ENCODE results near the gene GBE1. TPM values are rescaled to one million over a fixed set of nuclear protein-coding genes. Genes with fewer than 3 reads are reported as not detected.

GBE1 gene
- total and polyA plus RNA-seq, 10 of the 15 experiments (the other 5 are each of a cell fraction or from before 2014, with no cell fraction given): 21.4 to 62.2 (median 41.5) TPM

DNA sequence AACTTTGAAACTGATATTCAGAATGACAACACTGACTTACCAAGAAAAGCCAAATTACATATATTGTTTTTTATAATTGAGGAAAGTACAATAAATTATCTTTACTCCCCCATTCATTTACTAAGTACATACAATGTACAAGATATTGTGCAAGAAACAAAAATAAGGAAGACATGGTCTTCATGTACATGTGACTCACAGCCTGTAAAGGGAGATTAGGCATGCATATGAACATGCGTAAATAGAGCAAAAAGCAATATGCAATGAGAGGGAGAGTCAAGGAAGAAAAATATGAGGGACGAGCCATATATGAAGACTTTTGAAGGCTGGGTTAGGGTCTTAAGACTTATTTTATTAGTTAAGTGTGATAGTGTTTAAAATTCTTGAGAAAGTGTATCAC lies 258.4 kb downstream of the GBE1 start:
- Histone ChIP-seq H3K27me3 (replicated peaks in 1 of 2; ENCODE audit: control insufficient read depth in 2 of 2, insufficient read depth in 2 of 2, low read length in 1 of 2) (no peaks in the 10 kb centered on the region), H3K4me3 (no peak overlapping the region), H3K27ac (ENCODE audit: control insufficient read depth, insufficient read depth) (no peak overlapping the region), H3K9me3 (replicated peaks; ENCODE audit: control insufficient read depth, insufficient read depth, low read length) (no peaks in the 10 kb centered on the region), H3K79me2 (ENCODE audit: control insufficient read depth, insufficient read depth, low read length) (no peaks in the 10 kb centered on the region), H4K20me1 (ENCODE audit: control insufficient read depth, insufficient read depth) (no peaks in the 10 kb centered on the region), H2AFZ (ENCODE audit: control insufficient read depth, low read depth, low read length) (no peak overlapping the region), H3K9ac (ENCODE audit: control insufficient read depth, insufficient read depth, low read length) (no peak overlapping the region), H3K4me2 (ENCODE audit: control insufficient read depth, insufficient read depth) (no peak overlapping the region), H3K4me1 (ENCODE audit: control insufficient read depth, insufficient read depth, low read length) (no peaks in the 10 kb centered on the region), H3K36me3 (ENCODE audit: control insufficient read depth in 2 of 2, insufficient read depth in 2 of 2, low read length in 1 of 2) (no peaks in the 10 kb centered on the region)
- in situ Hi-C loops (cut with MboI): no loop called here
- ChIA-PET RAD21 (ENCODE audit: unreplicated experiment) (no interaction called here), SMC1A (ENCODE audit: uncharacterized antibody, unreplicated experiment) (no interaction called here), POLR2A (no interaction called here), CTCF (interaction anchor here (1.9 to 4.3 kb wide), 2 partner anchors 10 to 13 kb away, joined by 8 to 25 read pairs; no protein-coding TSS in a partner anchor)
- FAIRE-seq (no peak), DNase-seq (ENCODE audit: low read depth, low spot score) (no peak), ATAC-seq (no peak)
- intact Hi-C loops (cut with micrococcal nuclease; ENCODE audit: unreplicated experiment): no loop called here
- TF ChIP-seq RAD21 (IDR thresholded peaks at IDR 0.05; ENCODE audit: insufficient read depth, low read depth, low read length) (no peak), SMARCA5 (IDR thresholded peaks at IDR 0.05) (no peak), WRNIP1 (IDR thresholded peaks at IDR 0.05; ENCODE audit: borderline replicate concordance, low read depth, low read length) (no peak), EED (IDR thresholded peaks at IDR 0.05; ENCODE audit: low read depth) (no peak), ESRRA (IDR thresholded peaks at IDR 0.05; ENCODE audit: low read length) (no peak), ZNF384 (IDR thresholded peaks at IDR 0.05; ENCODE audit: borderline replicate concordance, low read depth, low read length) (no peak), JUNB (IDR thresholded peaks at IDR 0.05) (no peak), ZZZ3 (IDR thresholded peaks at IDR 0.05; ENCODE audit: control insufficient read depth, insufficient read length, low read depth) (no peak), SIX5 (IDR thresholded peaks at IDR 0.05; ENCODE audit: low read depth, low read length, severe bottlenecking) (no peak), NFYB (IDR thresholded peaks at IDR 0.05; ENCODE audit: insufficient read depth, low read depth, low read length) (no peak), RUNX3 (IDR thresholded peaks at IDR 0.05; ENCODE audit: low read length) (no peak), POLR2AphosphoS5 (IDR thresholded peaks at IDR 0.05; ENCODE audit: low read length) (no peak), MYC (IDR thresholded peaks at IDR 0.05; ENCODE audit: insufficient read depth, insufficient read length, insufficient replicate concordance, low read length, severe bottlenecking) (no peak), IKZF2 (IDR thresholded peaks at IDR 0.05) (no peak)
- TF ChIP-seq, protein P1, sequence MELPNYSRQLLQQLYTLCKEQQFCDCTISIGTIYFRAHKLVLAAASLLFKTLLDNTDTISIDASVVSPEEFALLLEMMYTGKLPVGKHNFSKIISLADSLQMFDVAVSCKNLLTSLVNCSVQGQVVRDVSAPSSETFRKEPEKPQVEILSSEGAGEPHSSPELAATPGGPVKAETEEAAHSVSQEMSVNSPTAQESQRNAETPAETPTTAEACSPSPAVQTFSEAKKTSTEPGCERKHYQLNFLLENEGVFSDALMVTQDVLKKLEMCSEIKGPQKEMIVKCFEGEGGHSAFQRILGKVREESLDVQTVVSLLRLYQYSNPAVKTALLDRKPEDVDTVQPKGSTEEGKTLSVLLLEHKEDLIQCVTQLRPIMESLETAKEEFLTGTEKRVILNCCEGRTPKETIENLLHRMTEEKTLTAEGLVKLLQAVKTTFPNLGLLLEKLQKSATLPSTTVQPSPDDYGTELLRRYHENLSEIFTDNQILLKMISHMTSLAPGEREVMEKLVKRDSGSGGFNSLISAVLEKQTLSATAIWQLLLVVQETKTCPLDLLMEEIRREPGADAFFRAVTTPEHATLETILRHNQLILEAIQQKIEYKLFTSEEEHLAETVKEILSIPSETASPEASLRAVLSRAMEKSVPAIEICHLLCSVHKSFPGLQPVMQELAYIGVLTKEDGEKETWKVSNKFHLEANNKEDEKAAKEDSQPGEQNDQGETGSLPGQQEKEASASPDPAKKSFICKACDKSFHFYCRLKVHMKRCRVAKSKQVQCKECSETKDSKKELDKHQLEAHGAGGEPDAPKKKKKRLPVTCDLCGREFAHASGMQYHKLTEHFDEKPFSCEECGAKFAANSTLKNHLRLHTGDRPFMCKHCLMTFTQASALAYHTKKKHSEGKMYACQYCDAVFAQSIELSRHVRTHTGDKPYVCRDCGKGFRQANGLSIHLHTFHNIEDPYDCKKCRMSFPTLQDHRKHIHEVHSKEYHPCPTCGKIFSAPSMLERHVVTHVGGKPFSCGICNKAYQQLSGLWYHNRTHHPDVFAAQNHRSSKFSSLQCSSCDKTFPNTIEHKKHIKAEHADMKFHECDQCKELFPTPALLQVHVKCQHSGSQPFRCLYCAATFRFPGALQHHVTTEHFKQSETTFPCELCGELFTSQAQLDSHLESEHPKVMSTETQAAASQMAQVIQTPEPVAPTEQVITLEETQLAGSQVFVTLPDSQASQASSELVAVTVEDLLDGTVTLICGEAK (IDR thresholded peaks at IDR 0.05; ENCODE audit: borderline replicate concordance): no peak
- BruUV-seq (replicated peaks): no TSS peak
- 95% methylated on average over 2 of the region's 2 CpGs for WGBS (ENCODE audit: insufficient coverage, insufficient replicate concordance, low lambda C conversion rate, missing lambda C conversion rate)
